ENCODE data around the gene CHPF. TPM values are rescaled to one million over a fixed set of nuclear protein-coding genes. Genes with fewer than 3 reads are reported as not detected.
A peak's percentile ranks its signal among the peaks of the same experiment; 100 is the strongest.

The CHPF gene
- total and polyA plus RNA-seq, 2 experiments from 2014 or later, result 180 to 315 TPM

- DNase-seq (ENCODE audit: low spot score), result peak; percentile 66
- no peaks in the 10 kb centered on the region for H3K36me3 ChIP-seq (replicated peaks; ENCODE audit: insufficient read depth, low read depth)
- no peaks in the 10 kb centered on the region for H3K9me3 ChIP-seq (ENCODE audit: low read depth)
- no peaks in the 10 kb centered on the region for H3K9me2 ChIP-seq (replicated peaks; ENCODE audit: insufficient read depth)
- no peak for TF ChIP-seq CTCF (IDR thresholded peaks at IDR 0.05; ENCODE audit: poor library complexity)
- no peak for TF ChIP-seq EZH2 (IDR thresholded peaks at IDR 0.05; ENCODE audit: borderline replicate concordance)
- no peak for TF ChIP-seq EZH2phosphoT487 (IDR thresholded peaks at IDR 0.05; ENCODE audit: low read depth, severe bottlenecking, unreplicated experiment)
- H2AFZ ChIP-seq, result peak overlapping the region; percentile 22
- H3K4me2 ChIP-seq, result peak overlapping the region; percentile 75
- H3K79me2 ChIP-seq, result peaks cover 15% of the 10 kb centered on the region
- H3K4me3 ChIP-seq, result peak overlapping the region; percentile 79
- peak overlapping the region; percentile 88 for H3K27ac ChIP-seq
- WGBS (ENCODE audit: low lambda C conversion rate, missing lambda C conversion rate), result under 1% methylated on average over 37 of the region's 55 CpGs
- peaks cover 17% of the 10 kb centered on the region for H3K4me1 ChIP-seq (ENCODE audit: insufficient read depth)
- H4K20me1 ChIP-seq (ENCODE audit: insufficient read depth, poor library complexity, severe bottlenecking), result peaks cover 10% of the 10 kb centered on the region
- no peaks in the 10 kb centered on the region for H3K27me3 ChIP-seq
Observed at GRCh38 chr2:219570924-219571310, 27.3 kb upstream of the CHPF start.

GRCh38 chr2:219570194-219570923 is 26.8 kb upstream of the CHPF start:
- Histone ChIP-seq H3K4me1 (ENCODE audit: insufficient read depth) (peaks cover 17% of the 10 kb centered on the region), H3K9me3 (ENCODE audit: low read depth) (no peaks in the 10 kb centered on the region), H3K27ac (peak overlapping the region; percentile 88), H3K79me2 (peaks cover 15% of the 10 kb centered on the region), H2AFZ (peak overlapping the region; percentile 22), H3K27me3 (no peaks in the 10 kb centered on the region), H3K9me2 (replicated peaks; ENCODE audit: insufficient read depth) (no peaks in the 10 kb centered on the region), H3K4me2 (peak overlapping the region; percentile 75), H3K4me3 (peak overlapping the region; percentile 79), H4K20me1 (ENCODE audit: insufficient read depth, poor library complexity, severe bottlenecking) (peaks cover 10% of the 10 kb centered on the region), H3K36me3 (replicated peaks; ENCODE audit: insufficient read depth, low read depth) (no peaks in the 10 kb centered on the region)
- peak; percentile 69 for DNase-seq (ENCODE audit: low spot score)
- TF ChIP-seq EZH2 (IDR thresholded peaks at IDR 0.05; ENCODE audit: borderline replicate concordance), result no peak
- no peak for TF ChIP-seq CTCF (IDR thresholded peaks at IDR 0.05; ENCODE audit: poor library complexity)
- TF ChIP-seq EZH2phosphoT487 (IDR thresholded peaks at IDR 0.05; ENCODE audit: low read depth, severe bottlenecking, unreplicated experiment), result no peak
- 12% methylated on average over 73 of the region's 95 CpGs for WGBS (ENCODE audit: low lambda C conversion rate, missing lambda C conversion rate)

- Histone ChIP-seq H4K20me1 (ENCODE audit: insufficient read depth, poor library complexity, severe bottlenecking) (peaks cover 10% of the 10 kb centered on the region), H3K9me2 (replicated peaks; ENCODE audit: insufficient read depth) (no peaks in the 10 kb centered on the region), H3K79me2 (peaks cover 15% of the 10 kb centered on the region), H3K4me2 (peak overlapping the region; percentile 75), H3K36me3 (replicated peaks; ENCODE audit: insufficient read depth, low read depth) (no peaks in the 10 kb centered on the region), H3K9me3 (ENCODE audit: low read depth) (no peaks in the 10 kb centered on the region), H3K4me1 (ENCODE audit: insufficient read depth) (peaks cover 17% of the 10 kb centered on the region), H3K27me3 (no peaks in the 10 kb centered on the region), H3K27ac (no peak overlapping the region), H2AFZ (no peak overlapping the region), H3K4me3 (no peak overlapping the region)
- TF ChIP-seq EZH2phosphoT487 (IDR thresholded peaks at IDR 0.05; ENCODE audit: low read depth, severe bottlenecking, unreplicated experiment) (no peak), CTCF (IDR thresholded peaks at IDR 0.05; ENCODE audit: poor library complexity) (no peak), EZH2 (IDR thresholded peaks at IDR 0.05; ENCODE audit: borderline replicate concordance) (no peak)
- DNase-seq (ENCODE audit: low spot score), result no peak
- 75% methylated on average over 6 of the region's 6 CpGs for WGBS (ENCODE audit: low lambda C conversion rate, missing lambda C conversion rate)
Observed at GRCh38 chr2:219569635-219570034, 26.0 kb upstream of the CHPF start.

All from hepatocyte (in vitro differentiated cells).